ENCODE results near the gene LRPPRC. TPM values are rescaled to one million over a fixed set of nuclear protein-coding genes. Genes with fewer than 3 reads are reported as not detected.

LRPPRC gene
- total RNA-seq, 1 donor from 2014 or later: 58.0 TPM

DNA sequence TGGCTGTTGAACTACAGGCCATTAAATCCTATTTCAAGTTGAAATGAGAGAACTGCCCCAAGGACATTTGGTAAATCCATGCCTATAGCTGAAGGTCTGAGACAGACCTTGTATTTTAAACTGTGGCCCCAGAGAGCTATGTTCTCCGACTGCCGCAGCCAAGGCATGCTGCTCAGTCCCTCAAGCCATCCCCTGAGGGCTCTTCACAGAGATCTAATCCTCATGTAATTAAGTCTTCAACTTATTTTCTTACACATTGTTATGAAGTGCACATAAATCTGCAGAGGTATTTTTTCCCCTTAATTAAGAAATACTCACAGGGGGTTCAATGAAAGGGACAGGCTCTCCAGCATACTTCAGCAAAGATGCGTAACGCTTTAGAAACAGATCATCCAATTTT is 106.4 kb downstream of the LRPPRC start:
- H3K27ac ChIP-seq: no peak overlapping the region
- no peaks in the 10 kb centered on the region for H3K27me3 ChIP-seq (ENCODE audit: low read depth)
- TF ChIP-seq, protein P1, sequence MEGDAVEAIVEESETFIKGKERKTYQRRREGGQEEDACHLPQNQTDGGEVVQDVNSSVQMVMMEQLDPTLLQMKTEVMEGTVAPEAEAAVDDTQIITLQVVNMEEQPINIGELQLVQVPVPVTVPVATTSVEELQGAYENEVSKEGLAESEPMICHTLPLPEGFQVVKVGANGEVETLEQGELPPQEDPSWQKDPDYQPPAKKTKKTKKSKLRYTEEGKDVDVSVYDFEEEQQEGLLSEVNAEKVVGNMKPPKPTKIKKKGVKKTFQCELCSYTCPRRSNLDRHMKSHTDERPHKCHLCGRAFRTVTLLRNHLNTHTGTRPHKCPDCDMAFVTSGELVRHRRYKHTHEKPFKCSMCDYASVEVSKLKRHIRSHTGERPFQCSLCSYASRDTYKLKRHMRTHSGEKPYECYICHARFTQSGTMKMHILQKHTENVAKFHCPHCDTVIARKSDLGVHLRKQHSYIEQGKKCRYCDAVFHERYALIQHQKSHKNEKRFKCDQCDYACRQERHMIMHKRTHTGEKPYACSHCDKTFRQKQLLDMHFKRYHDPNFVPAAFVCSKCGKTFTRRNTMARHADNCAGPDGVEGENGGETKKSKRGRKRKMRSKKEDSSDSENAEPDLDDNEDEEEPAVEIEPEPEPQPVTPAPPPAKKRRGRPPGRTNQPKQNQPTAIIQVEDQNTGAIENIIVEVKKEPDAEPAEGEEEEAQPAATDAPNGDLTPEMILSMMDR (IDR thresholded peaks at IDR 0.05): no peak
- no peaks in the 10 kb centered on the region for H3K9me3 ChIP-seq
- H3K4me1 ChIP-seq: peaks cover 3% of the 10 kb centered on the region
- intact Hi-C loops (cut with DNase I): no loop called here
- H3K4me3 ChIP-seq: no peak overlapping the region
- ATAC-seq (no peak), DNase-seq (no peak)
- H3K36me3 ChIP-seq: peaks cover 79% of the 10 kb centered on the region

DNA sequence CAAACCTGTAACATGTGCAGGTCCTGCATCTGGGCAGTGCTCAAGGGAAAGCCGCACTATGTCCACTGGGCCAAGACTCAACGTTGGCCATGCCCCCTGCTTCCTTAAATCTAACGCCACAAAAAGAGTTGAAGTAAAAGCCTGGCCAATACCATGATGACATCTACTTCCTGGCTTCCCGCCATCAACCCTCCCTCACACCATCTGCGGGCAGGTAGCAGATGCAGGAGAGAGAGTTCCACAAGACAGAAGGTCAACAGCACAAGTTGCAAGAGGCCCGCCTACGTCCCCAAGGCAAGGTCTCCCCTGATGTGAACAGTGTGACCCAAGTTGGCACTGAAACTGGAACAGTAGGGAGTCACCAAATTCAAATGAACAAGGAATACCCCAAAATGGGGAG is 108.6 kb downstream of the LRPPRC start:
- TF ChIP-seq, protein P1 (IDR thresholded peaks at IDR 0.05): no peak
- Histone ChIP-seq H3K4me1 (peaks cover 12% of the 10 kb centered on the region), H3K4me3 (no peak overlapping the region), H3K27ac (no peak overlapping the region), H3K27me3 (ENCODE audit: low read depth) (no peaks in the 10 kb centered on the region), H3K36me3 (peaks cover 56% of the 10 kb centered on the region), H3K9me3 (no peaks in the 10 kb centered on the region)
- DNase-seq: no peak
- intact Hi-C loops (cut with DNase I): no loop called here
- ATAC-seq: no peak

DNA sequence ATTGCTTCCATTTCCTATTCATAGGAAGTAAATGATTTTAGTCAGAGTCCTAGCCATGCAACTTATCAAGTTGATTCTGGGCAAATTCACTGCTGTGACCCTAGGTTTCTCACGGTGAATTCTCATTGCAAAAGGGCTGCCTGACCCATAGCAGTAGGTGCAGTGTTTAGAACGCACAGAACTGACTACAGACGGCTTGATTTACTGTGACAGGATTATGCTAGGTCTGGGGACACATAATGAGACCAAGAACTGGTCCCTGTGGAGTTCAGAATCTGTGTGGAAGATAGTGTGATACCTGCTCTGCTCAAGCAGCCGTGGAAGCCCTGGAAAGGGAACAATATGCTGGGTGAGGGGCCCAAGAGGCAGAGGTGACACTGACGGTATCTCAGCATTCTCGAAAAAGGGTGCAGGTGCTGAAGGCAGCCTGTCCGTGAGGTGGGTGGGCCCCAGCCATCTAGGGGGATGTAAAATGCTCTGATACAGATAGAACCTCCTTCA is 110.6 kb downstream of the LRPPRC start:
- H3K4me1 ChIP-seq: peaks cover 21% of the 10 kb centered on the region
- no peak for ATAC-seq
- peaks cover 39% of the 10 kb centered on the region for H3K36me3 ChIP-seq
- H3K4me3 ChIP-seq: no peak overlapping the region
- no peaks in the 10 kb centered on the region for H3K27me3 ChIP-seq (ENCODE audit: low read depth)
- no peak overlapping the region for H3K27ac ChIP-seq
- TF ChIP-seq, protein P1 (IDR thresholded peaks at IDR 0.05): no peak
- DNase-seq: no peak
- intact Hi-C loops (cut with DNase I): no loop called here
- H3K9me3 ChIP-seq: no peaks in the 10 kb centered on the region

DNA sequence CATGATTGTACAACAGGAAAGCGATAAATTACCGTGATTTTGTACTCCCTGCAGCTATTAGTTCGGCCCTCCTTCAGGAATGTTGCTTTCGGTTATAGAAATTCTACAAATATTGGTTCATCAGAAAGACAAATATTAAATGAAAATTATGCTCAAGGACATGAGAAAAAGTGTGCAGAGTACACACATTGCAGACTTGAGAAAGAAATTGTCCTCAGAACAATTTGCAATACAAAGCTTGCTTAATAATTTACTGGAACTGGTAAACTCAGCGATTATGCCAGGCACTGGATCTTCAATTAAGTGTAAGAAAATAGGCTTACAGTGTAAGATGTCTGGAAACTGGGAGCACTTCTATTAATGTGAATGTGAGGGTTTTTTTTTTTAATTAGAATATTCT is 111.1 kb downstream of the LRPPRC start:
- Histone ChIP-seq H3K36me3 (peaks cover 34% of the 10 kb centered on the region), H3K27ac (no peak overlapping the region), H3K4me3 (no peak overlapping the region), H3K9me3 (no peaks in the 10 kb centered on the region), H3K4me1 (peaks cover 21% of the 10 kb centered on the region), H3K27me3 (ENCODE audit: low read depth) (no peaks in the 10 kb centered on the region)
- intact Hi-C loops (cut with DNase I): no loop called here
- ATAC-seq (peak in 1 of 2 donors; percentile 51), DNase-seq (no peak)
- TF ChIP-seq, protein P1 (IDR thresholded peaks at IDR 0.05): no peak

DNA sequence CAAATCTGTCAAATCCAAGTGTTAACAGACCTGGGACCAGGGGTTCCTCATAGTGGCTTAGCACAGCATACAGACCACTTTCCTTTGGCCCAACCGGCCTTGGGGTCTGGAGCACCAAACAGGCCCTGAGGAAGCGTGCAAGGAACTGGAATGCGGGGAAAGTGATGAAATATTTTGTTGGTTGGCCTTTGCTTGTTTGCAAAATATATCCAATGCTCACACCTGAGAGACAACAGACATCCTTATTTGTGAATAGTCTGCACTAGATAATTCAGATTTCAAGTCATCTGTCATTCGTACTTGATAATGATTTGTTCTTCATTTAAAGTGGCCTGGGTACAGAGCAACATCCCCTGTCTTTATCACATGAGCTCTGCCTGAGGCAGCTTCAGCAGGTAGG is 113.5 kb downstream of the LRPPRC start:
- Histone ChIP-seq H3K27ac (peak overlapping the region; percentile 34), H3K9me3 (no peaks in the 10 kb centered on the region), H3K4me3 (no peak overlapping the region), H3K36me3 (peaks cover 10% of the 10 kb centered on the region), H3K4me1 (peaks cover 26% of the 10 kb centered on the region), H3K27me3 (ENCODE audit: low read depth) (no peaks in the 10 kb centered on the region)
- no peak for ATAC-seq
- TF ChIP-seq, protein P1 (IDR thresholded peaks at IDR 0.05): no peak
- intact Hi-C loops (cut with DNase I): no loop called here
- no peak for DNase-seq

DNA sequence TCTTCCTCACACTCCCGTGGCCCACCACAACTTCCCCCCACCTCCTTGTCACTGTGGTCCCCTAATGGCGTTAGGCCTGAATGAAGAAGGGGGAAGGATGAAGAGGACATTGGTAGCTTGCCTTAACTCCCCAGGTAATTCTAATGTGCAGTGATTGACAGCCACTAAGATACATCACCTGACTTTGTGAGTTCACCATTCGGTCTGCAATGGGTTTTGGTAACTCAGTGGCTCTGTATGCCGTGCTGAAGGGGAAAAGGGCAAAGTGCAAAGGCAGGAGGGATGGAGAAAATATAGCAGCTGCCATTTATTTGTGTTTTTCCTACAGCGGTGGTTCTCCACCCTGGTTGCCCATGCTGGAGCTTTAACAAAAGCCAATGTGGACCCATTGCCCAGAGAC is 114.8 kb downstream of the LRPPRC start:
- no peaks in the 10 kb centered on the region for H3K27me3 ChIP-seq (ENCODE audit: low read depth)
- ATAC-seq (no peak), DNase-seq (no peak)
- H3K27ac ChIP-seq: peak overlapping the region; percentile 24
- TF ChIP-seq, protein P1 (IDR thresholded peaks at IDR 0.05): no peak
- H3K36me3 ChIP-seq: no peaks in the 10 kb centered on the region
- no peaks in the 10 kb centered on the region for H3K9me3 ChIP-seq
- intact Hi-C loops (cut with DNase I): no loop called here
- H3K4me3 ChIP-seq: no peak overlapping the region
- H3K4me1 ChIP-seq: peaks cover 26% of the 10 kb centered on the region
